ENCODE results near the gene PHLDA2. TPM values are rescaled to one million over a fixed set of nuclear protein-coding genes. Genes with fewer than 3 reads are reported as not detected.

PHLDA2 gene
- total RNA-seq, 1 donor from 2014 or later: 7.5 TPM

Other genes starting within 250 kb of the PHLDA2 start
- 7.2 TPM for gene KCNQ1OT1, start 229.4 kb downstream of the PHLDA2 start, total RNA-seq
- 186 TPM for gene CDKN1C, start 43.6 kb downstream of the PHLDA2 start, total RNA-seq
- gene NAP1L4, start 62.9 kb upstream of the PHLDA2 start, total RNA-seq: 173 TPM
- gene CARS1, start 128.0 kb upstream of the PHLDA2 start, total RNA-seq: 42.3 TPM
- gene OSBPL5, start 235.9 kb upstream of the PHLDA2 start, total RNA-seq: 58.3 TPM